Spinal cord (tissue), 10 donors: Measurements from ENCODE around the gene CSTF1. TPM values are rescaled to one million over a fixed set of nuclear protein-coding genes. Genes with fewer than 3 reads are reported as not detected.
"Not testable (repeated sequence)": the region's sequence is repeated elsewhere in the genome, so short reads cannot be mapped to it uniquely, and the experiment has no call there.

ENCODE experiments used
- DNase-seq, 6 donors: peaks; one replicate each; pipeline versions ENCODE4 v3.0.0 to v3.0.0-alpha.2; 2013 to 2015; ENCODE audit warnings: low spot score in 6 of 6, low read depth in 4 of 6
- H3K27ac ChIP-seq: one replicate; pipeline ENCODE4 v1.5.1; 2013; ENCODE audit warnings: low read depth, low read length, control low read depth
- H3K27me3 ChIP-seq: one replicate; pipeline ENCODE4 v1.6.1; 2013; ENCODE audit warnings: low read length; ENCODE audit not compliant: control insufficient read depth, insufficient read depth
- H3K36me3 ChIP-seq: one replicate; pipeline ENCODE4 v1.6.1; 2013; ENCODE audit warnings: low read length; ENCODE audit not compliant: control insufficient read depth, insufficient read depth
- H3K4me1 ChIP-seq: one replicate; pipeline ENCODE4 v1.6.1; 2013; ENCODE audit warnings: low read length; ENCODE audit not compliant: control insufficient read depth, insufficient read depth
- H3K4me3 ChIP-seq: one replicate; pipeline ENCODE4 v1.5.1; 2013; ENCODE audit warnings: low read depth, low read length, control low read depth
- H3K9me3 ChIP-seq: one replicate; pipeline ENCODE4 v1.6.1; 2013; ENCODE audit warnings: low read length; ENCODE audit not compliant: control insufficient read depth, insufficient read depth
- WGBS: methylation state at CpG from one replicate; pipeline ENCODE4 v1.1.5; 2013; ENCODE audit warnings: missing lambda C conversion rate; ENCODE audit not compliant: insufficient coverage; 5-methylcytosine and 5-hydroxymethylcytosine counted together
- polyA plus RNA-seq, 2 donors: library from polyadenylated mRNA; unstranded; fragments of 120-200 nt; gene quantifications; one replicate each; pipeline ENCODE4 v1.2.1, GENCODE V29; 2013; ENCODE audit not compliant: insufficient read length in 2 of 2
- total RNA-seq, 2 donors: library from RNA; depleted of rRNA in 1 of 2; stranded (reverse); fragments of 120-200 nt in 1 of 2; fragments of >200 nt in 1 of 2; gene quantifications; one replicate each; pipeline versions ENCODE4 v1.2.3 to v1.2.4, GENCODE V29; 2013 to 2014
- donor health status: healthy.

Gene CSTF1
- total and polyA plus RNA-seq, 4 donors, result 24.1 to 36.0 (median 28.9) TPM

GRCh38 chr20:56382696-56383095 is 9.7 kb upstream of the CSTF1 start:
- Histone ChIP-seq H3K4me3 (no peak overlapping the region), H3K36me3 (peaks cover 15% of the 10 kb centered on the region), H3K9me3 (no peaks in the 10 kb centered on the region), H3K4me1 (no peaks in the 10 kb centered on the region), H3K27me3 (no peaks in the 10 kb centered on the region), H3K27ac (no peak overlapping the region)
- DNase-seq, result no peak
- WGBS, result 49% methylated on average over 2 of the region's 4 CpGs

GRCh38 chr20:56383334-56383733 is 9.1 kb upstream of the CSTF1 start:
- peaks cover 12% of the 10 kb centered on the region for H3K36me3 ChIP-seq
- no peaks in the 10 kb centered on the region for H3K4me1 ChIP-seq
- H3K9me3 ChIP-seq, result no peaks in the 10 kb centered on the region
- H3K27me3 ChIP-seq, result no peaks in the 10 kb centered on the region
- DNase-seq, result no peak
- H3K4me3 ChIP-seq, result no peak overlapping the region
- WGBS, result 92% methylated on average over 5 of the region's 8 CpGs
- H3K27ac ChIP-seq, result no peak overlapping the region

GRCh38 chr20:56385130-56385529 is 7.3 kb upstream of the CSTF1 start:
- H3K4me1 ChIP-seq, result no peaks in the 10 kb centered on the region
- H3K9me3 ChIP-seq, result no peaks in the 10 kb centered on the region
- peaks cover 12% of the 10 kb centered on the region for H3K36me3 ChIP-seq
- no peak overlapping the region for H3K4me3 ChIP-seq
- H3K27ac ChIP-seq, result no peak overlapping the region
- H3K27me3 ChIP-seq, result no peaks in the 10 kb centered on the region
- no peak for DNase-seq
- WGBS, result 96% methylated on average over 3 of the region's 4 CpGs

GRCh38 chr20:56386219-56386618 is 6.2 kb upstream of the CSTF1 start:
- Histone ChIP-seq H3K27me3 (no peaks in the 10 kb centered on the region), H3K4me3 (no peak overlapping the region), H3K36me3 (peaks cover 12% of the 10 kb centered on the region), H3K27ac (no peak overlapping the region), H3K9me3 (no peaks in the 10 kb centered on the region), H3K4me1 (no peaks in the 10 kb centered on the region)
- no peak for DNase-seq
- 97% methylated on average over 6 of the region's 6 CpGs for WGBS

GRCh38 chr20:56388882-56389281 is 3.6 kb upstream of the CSTF1 start:
- Histone ChIP-seq H3K9me3 (no peaks in the 10 kb centered on the region), H3K36me3 (peaks cover 7% of the 10 kb centered on the region), H3K27me3 (no peaks in the 10 kb centered on the region), H3K4me1 (no peaks in the 10 kb centered on the region), H3K27ac (no peak overlapping the region), H3K4me3 (no peak overlapping the region)
- no peak for DNase-seq
- 70% methylated on average over 4 of the region's 4 CpGs for WGBS

- peaks cover 7% of the 10 kb centered on the region for H3K36me3 ChIP-seq
- H3K27ac ChIP-seq, result no peak overlapping the region
- no peaks in the 10 kb centered on the region for H3K9me3 ChIP-seq
- H3K4me1 ChIP-seq, result no peaks in the 10 kb centered on the region
- no peak for DNase-seq
- 95% methylated on average over 3 of the region's 4 CpGs for WGBS
- H3K27me3 ChIP-seq, result no peaks in the 10 kb centered on the region
- no peak overlapping the region for H3K4me3 ChIP-seq
These were observed 2.6 kb upstream of the CSTF1 start for GRCh38 chr20:56389807-56390206.

- not testable (repeated sequence) for H3K9me3 ChIP-seq, H3K4me3 ChIP-seq, H3K4me1 ChIP-seq, DNase-seq, H3K27ac ChIP-seq, H3K27me3 ChIP-seq, H3K36me3 ChIP-seq
- WGBS, result 80% methylated on average over 1 of the region's 9 CpGs
These were observed 2.0 kb upstream of the CSTF1 start for GRCh38 chr20:56390396-56390795.

- 14% methylated on average over 8 of the region's 10 CpGs for WGBS
- peaks cover 4% of the 10 kb centered on the region for H3K36me3 ChIP-seq
- H3K9me3 ChIP-seq, result no peaks in the 10 kb centered on the region
- H3K27me3 ChIP-seq, result no peaks in the 10 kb centered on the region
- H3K4me3 ChIP-seq, result peak overlapping the region; percentile 87
- DNase-seq, result no peak
- no peak overlapping the region for H3K27ac ChIP-seq
- H3K4me1 ChIP-seq, result no peaks in the 10 kb centered on the region
These were observed 1.4 kb upstream of the CSTF1 start for GRCh38 chr20:56391037-56391436.

GRCh38 chr20:56391596-56392131 is 781 bp upstream of the CSTF1 start:
- H3K27ac ChIP-seq, result peak overlapping the region; percentile 65

GRCh38 chr20:56392881-56393482 is 537 bp downstream of the CSTF1 start:
- peak overlapping the region; percentile 82 for H3K27ac ChIP-seq
- no peaks in the 10 kb centered on the region for H3K27me3 ChIP-seq
- H3K4me3 ChIP-seq, result peak overlapping the region; percentile 87
- H3K4me1 ChIP-seq, result no peaks in the 10 kb centered on the region
- DNase-seq, result no peak
- 6% methylated on average over 10 of the region's 18 CpGs for WGBS
- H3K9me3 ChIP-seq, result no peaks in the 10 kb centered on the region
- peaks cover 4% of the 10 kb centered on the region for H3K36me3 ChIP-seq

More at GRCh38 chr20:56391596-56392131, 781 bp upstream of the CSTF1 start:
- no peaks in the 10 kb centered on the region for H3K4me1 ChIP-seq
- no peaks in the 10 kb centered on the region for H3K27me3 ChIP-seq
- under 1% methylated on average over 28 of the region's 29 CpGs for WGBS
- peaks cover 4% of the 10 kb centered on the region for H3K36me3 ChIP-seq
- H3K9me3 ChIP-seq, result no peaks in the 10 kb centered on the region
- H3K4me3 ChIP-seq, result peak overlapping the region; percentile 87
- no peak for DNase-seq
